HL-60/S4 (cell line): ENCODE data around the gene LBX2.
"Not testable (repeated sequence)": the region's sequence is repeated elsewhere in the genome, so short reads cannot be mapped to it uniquely, and the experiment has no call there.

Experiments
- in situ Hi-C: fragments of 300-500 bp; cut with MboI; formaldehyde crosslinking; loops from 2 replicates; pipeline ENCODE4 v1.14.3; 2022; ENCODE audit warnings: low sequenced_read_pairs

The LBX2 gene

DNA sequence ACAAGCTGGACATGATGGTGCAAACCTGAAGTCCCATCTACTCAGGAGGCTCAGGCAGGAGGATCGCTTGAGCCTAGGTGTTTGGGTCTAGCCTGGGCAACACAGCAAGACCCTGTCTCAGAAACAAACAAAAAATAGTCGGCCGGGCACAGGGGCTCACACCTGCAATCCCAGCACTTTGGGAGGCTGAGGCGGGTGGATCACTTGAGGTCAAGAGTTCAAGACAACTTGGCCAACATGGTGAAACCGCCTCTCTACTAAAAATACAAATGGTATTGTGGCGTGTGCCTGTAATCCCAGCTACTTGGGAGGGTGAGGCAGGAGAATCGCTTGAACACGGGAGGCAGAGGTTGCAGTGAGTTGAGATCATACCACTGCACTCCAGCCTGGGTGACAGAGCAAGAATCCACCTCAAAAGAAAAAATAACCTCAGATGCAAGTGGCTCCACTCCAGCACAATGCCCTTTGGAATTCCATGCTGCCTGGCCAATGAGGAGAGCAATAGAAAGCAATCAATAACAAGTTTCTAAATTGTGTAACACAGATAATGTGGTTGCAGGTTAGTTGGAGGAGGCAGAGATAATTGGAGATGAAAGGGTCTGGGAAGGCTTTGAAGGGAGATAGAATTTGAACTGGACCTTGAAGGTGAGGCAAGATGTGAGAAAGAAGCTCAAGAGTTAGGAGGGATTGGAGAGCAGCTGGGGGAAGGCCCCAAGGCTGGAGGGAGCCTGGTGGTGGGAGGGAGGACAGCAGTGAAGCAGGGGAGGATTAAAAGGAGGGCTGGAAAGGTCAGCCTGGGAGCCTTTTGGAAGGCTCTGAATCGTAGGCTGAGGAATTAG lies 10.5 kb downstream of the LBX2 start:
- in situ Hi-C loops, result loop anchor here (10.0 kb wide), 1 partner anchor 96 kb away; no protein-coding TSS in a partner anchor

DNA sequence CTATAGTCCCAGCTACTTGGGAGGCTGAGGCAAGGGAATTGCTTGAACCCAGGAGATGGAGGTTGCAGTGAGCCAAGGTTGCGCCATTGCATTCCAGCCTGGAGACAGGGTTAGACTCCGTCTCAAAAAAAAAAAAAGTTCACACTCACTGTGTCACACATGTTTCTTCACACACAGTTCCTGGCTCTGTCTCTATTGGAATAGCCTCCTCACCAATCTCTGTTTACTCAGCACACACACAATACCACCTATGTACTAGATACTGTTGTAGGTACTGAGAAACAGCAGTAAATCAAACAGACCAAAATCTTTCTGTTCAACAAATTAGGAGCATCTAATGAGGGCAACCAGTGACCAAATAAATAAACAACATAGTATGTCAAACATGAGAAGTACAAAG lies 13.3 kb downstream of the LBX2 start:
- in situ Hi-C loops, result loop anchor here (10.0 kb wide), 1 partner anchor 99 kb away; no protein-coding TSS in a partner anchor

DNA sequence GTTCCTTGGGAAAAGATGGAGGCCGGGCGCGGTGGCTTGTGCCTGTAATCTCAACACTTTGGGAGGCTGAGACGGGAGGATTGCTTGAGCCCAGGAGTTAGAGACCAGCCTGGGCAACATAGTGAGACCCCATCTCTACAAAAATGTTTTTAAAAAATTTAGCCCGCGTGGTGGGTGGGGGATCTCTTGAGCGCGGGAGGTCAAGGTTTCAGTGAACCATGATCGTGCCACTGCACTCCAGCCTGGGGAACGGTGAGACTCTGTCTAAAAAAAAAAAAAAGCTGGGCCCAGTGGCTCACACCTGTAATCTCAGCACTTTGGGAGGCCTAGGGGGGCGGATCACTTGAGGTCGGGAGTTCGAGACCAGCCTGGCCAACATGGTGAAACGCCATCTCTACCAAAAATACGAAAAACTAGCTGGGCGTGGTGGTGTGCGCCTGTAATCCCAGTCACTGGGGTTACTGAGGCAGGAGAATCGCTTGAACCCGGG lies 15.7 kb downstream of the LBX2 start:
- in situ Hi-C loops, result loop anchor here (10.0 kb wide), 1 partner anchor 101 kb away; no protein-coding TSS in a partner anchor

DNA sequence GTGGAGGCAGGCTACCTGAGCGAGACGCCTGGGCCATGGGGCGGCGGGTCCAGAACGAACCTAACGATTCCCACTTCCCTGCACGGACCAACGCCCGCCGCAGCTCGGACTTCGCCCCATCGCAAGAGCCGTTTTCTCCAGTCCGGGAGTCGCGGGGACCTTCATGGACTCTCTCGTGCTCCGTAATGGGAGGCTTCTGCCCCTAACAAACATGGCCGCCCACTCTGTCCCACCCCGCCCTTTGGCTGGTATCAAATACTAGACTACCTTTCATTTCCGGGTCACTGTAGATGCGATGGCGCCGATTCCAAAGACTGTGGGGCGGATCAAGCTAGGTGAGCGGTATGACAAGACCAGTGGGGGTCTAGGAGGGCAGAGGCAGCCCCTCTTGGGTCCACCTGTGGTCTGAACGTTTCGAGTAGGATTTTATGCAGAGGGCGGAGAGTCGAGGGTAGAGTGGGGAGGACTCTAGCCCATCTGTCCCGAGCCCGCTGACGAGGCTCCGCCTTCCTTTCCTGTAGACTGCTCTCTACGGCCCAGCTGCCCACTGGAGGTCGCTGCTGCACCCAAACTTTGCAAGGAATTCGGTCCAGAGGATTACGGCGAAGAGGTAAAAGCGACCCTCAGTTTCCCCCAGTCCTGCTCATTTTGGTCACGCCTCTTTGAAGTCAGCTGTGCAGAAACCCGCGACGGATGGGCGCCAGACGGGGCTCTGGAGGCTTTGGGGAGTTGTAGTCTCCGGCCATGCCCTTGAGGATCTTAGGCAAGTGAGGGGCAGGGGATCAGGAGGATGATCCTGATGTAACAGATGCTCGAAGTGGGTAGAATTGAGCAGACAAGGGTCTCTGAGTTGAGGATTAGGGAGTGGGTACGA lies 16.4 kb downstream of the LBX2 start, which contains the start of the genes CCDC142 and TTC31:
Gene CCDC142, minus strand, starts transcription at position 198 of the 874 bp plus-strand sequence. Its CDS starts 161 bp downstream, at position 37.
Gene TTC31, plus strand, starts transcription at position 281 of the 874 bp plus-strand sequence. Its CDS starts 15 bp downstream, at position 296.
- in situ Hi-C loops, result loop anchor here (10.0 kb wide), 1 partner anchor 102 kb away; no protein-coding TSS in a partner anchor

DNA sequence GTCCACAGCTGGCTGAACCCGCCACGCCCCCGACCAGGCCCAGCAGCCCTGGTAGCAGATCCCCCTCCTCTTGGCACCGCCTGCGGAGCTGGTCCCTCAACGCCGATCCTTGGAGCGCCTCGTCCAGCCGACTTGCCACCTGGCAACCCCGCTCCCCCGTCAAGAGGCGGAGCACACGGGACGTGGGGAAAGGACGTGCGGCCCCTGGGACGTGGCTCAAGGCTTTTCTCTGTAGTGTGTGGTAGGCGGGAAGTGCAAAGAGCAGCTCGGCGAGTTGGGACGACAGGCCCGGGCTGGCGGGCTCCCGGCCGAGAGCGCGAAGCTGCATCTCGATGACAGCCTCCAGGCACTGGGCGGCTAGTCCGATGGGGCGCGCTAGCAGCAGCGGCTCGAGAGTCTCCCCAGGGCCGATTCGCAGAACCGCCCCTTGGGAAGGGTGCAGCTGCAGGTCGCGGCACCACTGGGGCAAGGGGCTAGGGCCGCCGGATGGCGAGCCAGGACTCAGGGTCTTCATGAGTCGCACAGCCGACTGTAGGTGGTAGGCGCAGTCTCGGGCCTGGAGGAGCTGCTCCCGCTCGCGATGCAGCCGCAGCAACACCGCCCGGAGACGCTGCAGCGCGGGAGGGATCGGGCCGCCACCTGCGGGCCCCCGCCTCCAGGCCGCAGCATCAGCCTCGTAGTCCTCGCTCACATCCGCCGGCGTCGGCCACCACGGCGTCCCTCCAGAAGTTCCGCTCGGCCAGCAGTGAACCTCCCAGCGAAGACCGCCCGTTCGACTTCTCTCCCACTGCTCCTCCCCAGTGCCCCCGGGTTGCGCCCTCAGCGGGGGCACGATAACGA lies 17.2 kb downstream of the LBX2 start:
- in situ Hi-C loops, result loop anchor here (10.0 kb wide), 1 partner anchor 103 kb away; no protein-coding TSS in a partner anchor

DNA sequence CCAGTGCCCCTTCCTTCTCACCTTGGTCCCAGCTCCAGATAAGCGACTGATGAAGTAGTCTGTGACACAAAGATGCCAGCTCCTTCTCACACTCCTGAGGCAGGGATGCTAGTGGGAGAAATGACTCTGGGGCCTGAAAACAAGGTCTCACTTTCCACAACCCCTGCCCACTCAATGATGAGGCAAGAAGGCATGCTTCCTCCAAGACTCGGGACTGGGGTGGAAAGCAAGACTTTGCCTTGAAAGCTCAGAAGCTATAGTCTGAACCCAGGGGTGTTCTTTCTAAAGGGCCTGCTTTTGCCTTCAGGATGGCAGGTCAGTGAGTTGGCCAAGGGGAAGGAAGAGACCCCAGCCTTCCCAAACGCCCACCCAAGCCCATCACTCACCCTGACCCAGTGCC lies 18.0 kb downstream of the LBX2 start:
- in situ Hi-C loops, result loop anchor here (10.0 kb wide), 1 partner anchor 103 kb away; no protein-coding TSS in a partner anchor

DNA sequence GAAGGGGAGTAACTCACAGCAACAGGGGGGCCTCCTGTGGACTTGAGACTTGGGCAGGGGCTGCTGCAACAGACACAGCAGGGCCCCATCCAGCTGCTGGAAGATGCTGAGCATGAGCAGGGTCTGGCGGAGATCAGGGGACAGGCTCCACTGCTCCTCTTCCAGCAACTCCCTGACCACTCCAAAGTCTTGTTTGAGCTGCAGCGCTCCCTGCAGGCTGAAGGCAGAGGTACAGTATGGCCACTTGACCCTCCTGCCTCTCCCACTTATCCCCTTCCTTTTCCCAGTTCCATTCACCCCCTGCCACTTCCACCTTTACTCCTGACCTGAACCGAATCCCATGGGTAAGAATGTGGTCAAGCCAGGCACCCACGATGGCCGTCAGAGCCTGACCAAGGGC lies 24.5 kb downstream of the LBX2 start:
- in situ Hi-C loops, result no loop called here

DNA sequence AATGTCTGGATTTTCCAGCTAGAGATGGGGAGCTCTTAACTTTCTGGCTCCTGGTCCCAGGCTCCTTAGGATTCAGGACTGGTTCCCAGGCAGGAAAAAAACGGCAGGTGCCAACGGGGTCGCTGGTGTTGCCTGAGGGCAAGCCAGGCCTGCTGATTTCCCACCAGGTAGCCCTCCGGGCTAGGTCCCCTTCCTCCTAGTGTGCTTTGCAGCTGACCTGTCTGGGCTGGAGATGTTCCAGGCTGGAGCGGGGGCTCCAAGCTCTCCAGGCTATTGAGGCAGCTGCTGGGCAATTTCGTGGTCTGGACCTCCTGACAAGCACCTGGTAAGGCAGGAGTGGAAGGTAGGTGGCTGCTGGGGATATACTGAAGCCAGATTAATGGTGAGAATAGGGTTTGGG lies 24.9 kb downstream of the LBX2 start:
- in situ Hi-C loops, result no loop called here

DNA sequence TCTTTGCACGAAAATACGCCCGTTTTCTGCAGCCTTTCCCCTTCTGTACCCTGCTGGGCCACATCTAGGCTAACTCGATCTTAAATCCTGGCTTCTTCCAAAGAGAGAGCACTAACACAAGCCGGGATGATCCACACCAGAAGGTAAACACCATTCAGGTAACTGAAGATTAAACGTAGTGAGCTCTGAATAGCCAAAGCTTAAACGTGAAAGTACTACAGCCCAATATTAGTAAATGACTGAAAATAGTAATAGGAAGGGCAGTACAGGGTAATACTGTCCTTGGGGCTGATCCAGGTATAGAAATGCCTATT lies 26.5 kb downstream of the LBX2 start:
- in situ Hi-C loops, result no loop called here

DNA sequence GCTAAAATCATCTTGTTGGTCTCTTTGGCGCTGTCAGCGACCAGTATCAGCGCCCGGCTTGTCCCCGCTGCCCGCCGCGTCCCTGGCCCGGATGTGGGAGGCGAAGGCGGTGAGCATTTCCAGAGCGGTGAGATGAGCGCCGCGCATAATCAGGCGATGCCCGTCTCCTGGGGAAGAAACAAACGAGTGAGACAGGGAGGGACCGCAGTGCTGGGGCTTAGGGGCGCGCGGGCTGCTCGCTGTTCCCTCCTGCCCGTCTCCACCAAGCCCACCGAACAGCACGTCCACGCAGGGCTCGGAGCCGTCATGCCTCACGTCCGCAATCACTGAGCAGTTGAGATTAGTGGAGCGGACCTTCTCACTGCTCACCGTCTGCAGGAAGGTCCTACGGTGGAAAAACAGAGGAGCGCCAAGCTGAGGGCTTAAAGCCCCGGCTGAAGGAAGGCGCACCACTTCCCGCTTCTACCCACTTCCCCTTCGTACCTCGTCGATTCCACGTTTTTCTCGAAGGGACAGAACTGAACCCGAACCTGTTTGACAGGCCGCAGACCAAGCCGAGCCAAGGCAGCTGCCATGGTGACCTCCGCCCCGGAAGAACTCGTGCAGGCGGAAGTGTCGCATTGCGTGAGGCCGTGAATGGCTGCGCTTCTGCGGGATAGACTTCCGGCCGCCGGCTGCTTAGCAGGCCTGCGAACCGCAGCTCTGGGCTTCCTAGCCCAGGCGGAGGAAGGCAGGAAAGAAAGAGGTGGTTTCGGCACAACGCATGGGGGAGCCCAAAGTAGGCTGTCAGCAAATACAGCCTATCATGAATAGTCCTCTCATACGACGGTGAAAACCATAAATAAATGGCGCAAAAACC lies 27.1 kb downstream of the LBX2 start, which contains the start of gene MRPL53:
Gene MRPL53, minus strand, starts transcription at position 595 of the 859 bp plus-strand sequence. Its CDS starts 20 bp downstream, at position 575.
- in situ Hi-C loops, result no loop called here

DNA sequence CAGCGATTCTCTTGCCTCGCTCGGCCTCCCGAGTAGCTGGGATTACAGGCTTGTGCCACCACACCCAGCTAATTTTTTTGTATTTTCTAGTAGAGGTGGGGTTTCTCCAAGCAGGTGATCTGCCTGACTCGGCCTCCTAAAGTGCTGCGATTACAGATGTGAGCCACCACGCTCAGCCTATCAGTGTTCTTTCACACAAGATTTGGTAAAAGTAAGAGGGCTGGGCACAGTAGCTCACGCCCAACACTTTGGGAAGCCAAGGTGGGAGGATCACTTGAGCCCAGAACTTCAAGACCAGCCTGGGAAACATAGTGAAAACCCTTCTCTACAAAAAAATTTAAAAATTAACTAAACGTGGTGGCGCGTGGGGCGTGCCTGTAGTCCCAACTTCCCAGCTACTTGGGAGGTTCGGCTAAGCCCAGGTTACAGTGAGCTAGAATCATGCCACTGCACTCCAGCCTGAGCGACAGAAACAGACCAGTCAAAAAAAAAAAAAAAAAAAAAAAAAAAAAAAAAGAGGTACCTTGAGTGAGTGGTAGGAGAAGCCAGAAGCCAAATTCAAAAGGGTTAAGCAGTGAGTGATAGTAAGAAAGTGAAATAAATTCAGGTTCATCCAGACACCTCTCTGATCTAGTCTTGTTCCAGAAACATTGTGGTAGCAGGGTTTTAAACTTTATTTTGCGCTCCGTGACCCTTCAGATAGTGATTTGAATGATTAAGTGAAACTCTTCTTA lies 27.9 kb downstream of the LBX2 start:
- in situ Hi-C loops, result no loop called here

DNA sequence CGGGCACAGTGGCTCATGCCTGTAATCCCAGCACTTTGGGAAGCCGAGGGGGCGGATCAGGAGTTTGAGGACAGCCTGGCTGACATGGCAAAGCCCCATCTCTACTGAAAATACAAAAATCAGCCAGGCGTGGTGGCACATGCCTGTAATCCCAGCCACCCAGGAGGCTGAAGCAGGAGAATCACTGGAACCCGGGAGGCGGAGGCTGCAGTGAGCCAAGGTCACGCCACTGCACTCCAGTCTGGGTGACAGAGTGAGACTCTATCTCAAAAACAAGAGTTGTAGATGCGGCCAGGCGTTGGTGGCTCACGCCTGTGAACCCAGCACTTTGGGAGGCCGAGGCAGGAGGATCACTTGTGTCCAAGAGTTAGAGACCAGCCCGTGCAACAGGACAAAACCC lies 28.7 kb downstream of the LBX2 start:
- in situ Hi-C loops, result not testable (repeated sequence)

DNA sequence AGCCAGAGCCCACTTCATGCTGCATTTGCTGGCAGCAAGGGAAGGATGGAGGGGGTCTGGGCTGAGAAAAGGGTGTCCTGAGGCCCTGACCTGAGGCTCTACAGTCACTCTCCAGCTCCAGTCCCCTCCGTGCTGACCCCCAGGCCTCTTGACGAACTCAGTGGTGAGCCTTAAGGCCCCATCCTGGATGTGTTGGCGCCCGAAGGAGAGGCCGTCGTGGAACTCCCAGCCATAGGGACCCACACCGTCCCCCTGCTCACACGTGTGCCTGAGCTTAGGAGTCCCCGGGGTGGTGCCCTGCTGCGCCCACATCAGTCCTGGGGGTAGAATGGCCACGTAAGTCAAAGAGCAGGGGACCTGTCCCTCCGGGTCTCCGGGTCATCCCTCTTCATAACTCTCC lies 35.0 kb downstream of the LBX2 start:
- in situ Hi-C loops, result no loop called here

DNA sequence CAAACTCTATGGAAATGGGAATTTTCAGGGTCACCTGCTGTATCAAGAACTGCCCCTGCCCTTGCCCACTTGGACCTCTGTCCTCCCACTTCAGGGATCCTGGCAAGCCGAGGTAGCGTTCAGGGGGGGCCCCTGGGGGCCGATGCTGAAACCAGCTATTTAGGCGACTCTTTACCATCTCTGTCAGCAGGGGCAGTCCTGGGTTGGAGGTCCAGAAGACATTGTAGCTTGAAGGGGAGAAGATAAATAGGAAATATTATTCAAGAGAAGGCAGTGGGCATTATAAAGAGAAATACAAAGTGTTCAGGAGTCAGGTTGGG lies 36.7 kb downstream of the LBX2 start:
- in situ Hi-C loops, result no loop called here

DNA sequence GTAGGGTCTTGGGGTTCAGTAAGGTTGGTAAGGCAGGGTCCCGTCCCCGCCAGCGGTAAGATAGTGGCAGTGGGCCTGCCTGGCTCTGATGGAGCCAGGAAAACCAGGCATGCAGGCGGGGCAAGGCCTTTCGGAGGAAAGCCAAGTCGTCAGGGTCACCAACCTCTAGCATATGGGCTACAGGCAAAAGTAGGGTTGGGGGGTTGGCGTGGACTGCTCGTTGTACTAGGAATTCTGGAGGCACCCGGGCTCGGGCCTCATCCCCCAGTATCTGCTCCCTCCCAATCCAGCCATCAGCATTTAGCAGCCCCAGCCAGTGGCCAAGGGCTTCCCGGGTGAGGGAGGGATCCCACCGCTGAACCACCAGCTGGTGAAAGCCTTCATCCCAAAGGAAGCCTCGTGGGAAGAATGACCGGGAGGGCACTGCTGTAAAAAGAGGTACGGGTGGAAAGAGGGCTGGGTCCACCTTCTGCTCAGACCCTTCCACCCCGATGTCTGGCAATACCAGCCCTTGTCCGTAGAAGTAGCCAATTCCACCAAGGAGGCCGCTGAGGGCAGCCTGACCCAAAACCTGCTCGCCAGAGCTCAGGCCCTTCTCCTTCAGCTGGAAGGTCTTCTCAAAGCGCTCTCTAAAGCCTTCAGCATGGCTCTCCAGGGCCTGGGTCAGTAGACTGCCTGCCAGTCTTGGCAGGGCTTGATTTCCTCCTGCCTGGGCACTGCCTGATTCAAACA lies 37.2 kb downstream of the LBX2 start:
- in situ Hi-C loops, result no loop called here

DNA sequence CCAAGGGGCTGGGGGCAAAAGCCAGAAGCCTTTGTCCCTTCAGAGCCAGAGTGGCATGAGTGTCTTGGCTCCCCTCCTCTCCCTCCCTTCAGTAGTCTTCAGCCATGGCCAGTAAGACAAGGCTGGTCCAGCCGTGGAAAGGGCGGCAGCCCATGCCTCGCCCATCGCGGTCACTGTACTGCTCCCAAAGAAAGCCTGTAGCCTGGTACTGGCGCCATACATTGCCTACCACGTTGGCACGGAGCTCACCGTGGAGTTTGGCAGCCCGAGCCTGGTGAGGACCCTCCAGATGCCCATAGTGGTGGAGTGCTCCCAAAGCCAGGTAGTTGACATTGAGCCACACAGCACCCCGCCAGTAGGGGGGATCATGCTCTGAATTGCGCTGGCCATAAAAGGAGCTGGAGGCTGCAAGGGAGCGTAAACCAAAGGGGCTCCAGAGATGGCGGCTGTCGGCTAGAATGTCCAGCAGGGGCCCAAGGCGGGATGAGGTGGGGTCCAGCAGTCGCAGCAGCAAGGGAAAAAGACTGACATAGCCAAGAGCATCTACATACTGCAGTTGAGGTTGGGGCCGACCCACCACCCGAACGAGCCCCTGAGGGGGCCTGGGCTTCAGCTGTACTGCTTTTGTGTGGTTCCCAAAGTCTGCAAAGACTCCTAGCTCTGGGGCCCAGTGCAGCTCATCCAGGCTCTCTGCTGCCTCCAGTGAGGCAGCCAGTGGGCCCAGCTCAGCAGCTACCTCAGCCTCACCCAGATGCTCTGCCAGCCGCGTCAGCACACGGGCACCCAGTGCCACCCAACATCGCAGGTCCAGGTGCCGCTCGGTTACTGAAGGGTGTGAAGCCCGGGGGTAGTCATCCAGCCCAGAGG lies 38.0 kb downstream of the LBX2 start:
- in situ Hi-C loops, result no loop called here

DNA sequence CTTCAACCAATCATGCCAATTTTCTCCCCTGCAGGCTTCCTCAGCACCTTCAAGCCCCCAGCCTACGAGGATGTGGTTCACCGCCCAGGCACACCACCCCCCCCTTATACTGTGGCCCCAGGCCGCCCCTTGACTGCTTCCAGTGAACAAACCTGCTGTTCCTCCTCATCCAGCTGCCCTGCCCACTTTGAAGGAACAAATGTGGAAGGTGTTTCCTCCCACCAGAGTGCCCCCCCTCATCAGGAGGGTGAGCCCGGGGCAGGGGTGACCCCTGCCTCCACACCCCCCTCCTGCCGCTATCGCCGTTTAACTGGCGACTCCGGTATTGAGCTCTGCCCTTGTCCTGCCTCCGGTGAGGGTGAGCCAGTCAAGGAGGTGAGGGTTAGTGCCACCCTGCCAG lies 39.2 kb downstream of the LBX2 start:
- in situ Hi-C loops, result not testable (repeated sequence)
